HG03342 (cell line): ENCODE data around the gene ACSM4.
A peak's percentile ranks its signal among the peaks of the same experiment; 100 is the strongest.
"Not testable (repeated sequence)": the region's sequence is repeated elsewhere in the genome, so short reads cannot be mapped to it uniquely, and the experiment has no call there.

Source experiments
- ATAC-seq: cut with Tn5 transposase; IDR thresholded peaks from one replicate; pipeline ENCODE4 v1.9.1; 2021; ENCODE audit warnings: mild to moderate bottlenecking, moderate library complexity; ENCODE audit not compliant: unreplicated experiment

ACSM4 gene

GRCh38 chr12:7337790-7338189 lies 33.9 kb downstream of the ACSM4 start:
- ATAC-seq = not testable (repeated sequence)

GRCh38 chr12:7339675-7340074 lies 35.8 kb downstream of the ACSM4 start:
- ATAC-seq = no peak

GRCh38 chr12:7344833-7345606 lies 41.1 kb downstream of the ACSM4 start:
- ATAC-seq = no peak

- ATAC-seq = no peak
Measured at GRCh38 chr12:7346551-7347225, 42.8 kb downstream of the ACSM4 start.

GRCh38 chr12:7349418-7349817 lies 45.5 kb downstream of the ACSM4 start:
- no peak for ATAC-seq

- no peak for ATAC-seq
Measured at GRCh38 chr12:7351177-7351576, 47.3 kb downstream of the ACSM4 start.

GRCh38 chr12:7352661-7353060 lies 48.8 kb downstream of the ACSM4 start:
- no peak for ATAC-seq

- no peak for ATAC-seq
Measured at GRCh38 chr12:7354529-7354928, 50.7 kb downstream of the ACSM4 start.

- ATAC-seq = no peak
Measured at GRCh38 chr12:7361265-7361664, 57.4 kb downstream of the ACSM4 start.

- ATAC-seq = no peak
Measured at GRCh38 chr12:7362734-7363133, 58.9 kb downstream of the ACSM4 start.

GRCh38 chr12:7369274-7369729 lies 65.4 kb downstream of the ACSM4 start:
- ATAC-seq = peak; percentile 76

GRCh38 chr12:7373226-7373625 lies 69.4 kb downstream of the ACSM4 start:
- no peak for ATAC-seq

GRCh38 chr12:7374423-7375144 lies 70.7 kb downstream of the ACSM4 start:
- ATAC-seq = no peak

- no peak for ATAC-seq
Measured at GRCh38 chr12:7375145-7375543, 71.3 kb downstream of the ACSM4 start.

GRCh38 chr12:7376196-7376595 lies 72.3 kb downstream of the ACSM4 start:
- no peak for ATAC-seq
